IMR-90 (cell line): ENCODE results near the gene ADGB. TPM values are rescaled to one million over a fixed set of nuclear protein-coding genes. Genes with fewer than 3 reads are reported as not detected.

Experiments used
- ATAC-seq: fragments of 200-7000 bp; cut with Tn5 transposase; 2 replicates; pipeline ENCODE4 v1.9.1; 2020; ENCODE audit warnings: low read depth, mild to moderate bottlenecking, moderate library complexity
- BruUV-seq: library from RNA; stranded (reverse); fragments of 400-500 nt; replicated peaks from 2 replicates; lab custom pipeline; 2021; lab: Mats Ljungman, UMichigan
- CTCF ChIA-PET: fragments of 300-600 bp; formaldehyde crosslinking; extraction: SDS; loops from one replicate; lab custom pipeline; 2021; ENCODE audit warnings: antibody characterized with exemption; lab: Yijun Ruan, JAX
- POLR2A ChIA-PET: fragments of 300-600 bp; sonication (Branson Sonifier 250); formaldehyde crosslinking; loops from one replicate; lab custom pipeline; 2022; ENCODE audit warnings: antibody characterized with exemption; ENCODE audit not compliant: unreplicated experiment; lab: Charles Lee
- DNase-seq: peaks from one replicate; pipeline ENCODE4 v3.0.0; 2013
- H2AFZ ChIP-seq: replicated peaks from 2 replicates; pipeline ENCODE3; 2013; ENCODE audit warnings: low read length, mild to moderate bottlenecking; ENCODE audit not compliant: poor library complexity
- H2AK5ac ChIP-seq: 2 replicates; pipeline ENCODE4 v1.6.1; 2013; ENCODE audit warnings: low read depth, low read length, inconsistent platforms
- H2AK9ac ChIP-seq: replicated peaks from 2 replicates; pipeline ENCODE3; 2013; ENCODE audit warnings: mild to moderate bottlenecking, low read depth, low read length, moderate library complexity; ENCODE audit not compliant: poor library complexity
- H2BK120ac ChIP-seq: 2 replicates; pipeline ENCODE4 v1.6.1; 2013; ENCODE audit warnings: low read depth, low read length, inconsistent platforms
- H2BK15ac ChIP-seq: 3 replicates; pipeline ENCODE4 v1.6.1; 2013; ENCODE audit warnings: low read depth, low read length, inconsistent platforms
- H2BK20ac ChIP-seq: 2 replicates; pipeline ENCODE4 v1.6.1; 2013; ENCODE audit warnings: low read depth, mild to moderate bottlenecking, inconsistent platforms, low read length, moderate library complexity
- H2BK5ac ChIP-seq: 2 replicates; pipeline ENCODE4 v1.6.1; 2013; ENCODE audit warnings: mild to moderate bottlenecking, low read depth, low read length, inconsistent platforms; ENCODE audit not compliant: poor library complexity, severe bottlenecking
- H3K14ac ChIP-seq: replicated peaks from 2 replicates; pipeline ENCODE4 v1.6.1; 2013; ENCODE audit warnings: low read depth, low read length, inconsistent platforms
- H3K18ac ChIP-seq: 2 replicates; pipeline ENCODE4 v1.6.1; 2013; ENCODE audit warnings: low read depth, low read length, control low read depth
- H3K23ac ChIP-seq: 2 replicates; pipeline ENCODE4 v1.6.1; 2013; ENCODE audit warnings: low read depth, low read length, inconsistent platforms
- H3K27ac ChIP-seq: 2 replicates; pipeline ENCODE4 v1.5.1; 2013; ENCODE audit warnings: mild to moderate bottlenecking, control low read depth, low read length; ENCODE audit not compliant: insufficient read depth
- H3K27me3 ChIP-seq: 2 replicates; pipeline ENCODE4 v1.6.1; 2013; ENCODE audit warnings: low read length; ENCODE audit not compliant: control insufficient read depth, insufficient read depth
- H3K36me3 ChIP-seq: 2 replicates; pipeline ENCODE4 v1.6.1; 2013; ENCODE audit warnings: low read length, mixed read lengths; ENCODE audit not compliant: control insufficient read depth, insufficient read depth
- H3K4ac ChIP-seq: 2 replicates; pipeline ENCODE4 v1.6.1; 2013; ENCODE audit warnings: low read depth, low read length, inconsistent platforms
- H3K4me1 ChIP-seq: 2 replicates; pipeline ENCODE4 v1.6.1; 2013; ENCODE audit warnings: low read length, mixed read lengths; ENCODE audit not compliant: control insufficient read depth, insufficient read depth
- H3K4me2 ChIP-seq: 2 replicates; pipeline ENCODE4 v1.6.1; 2013; ENCODE audit warnings: low read depth, mild to moderate bottlenecking, control low read depth, low read length, moderate library complexity
- H3K4me3 ChIP-seq: 2 replicates; pipeline ENCODE4 v1.5.1; 2013; ENCODE audit warnings: low read depth, mild to moderate bottlenecking, control low read depth, low read length, moderate library complexity; ENCODE audit not compliant: insufficient read depth
- H3K56ac ChIP-seq: 2 replicates; pipeline ENCODE4 v1.6.1; 2013; ENCODE audit warnings: low read length, inconsistent platforms; ENCODE audit not compliant: insufficient read depth; ENCODE audit errors: extremely low read depth
- H3K79me1 ChIP-seq, 2 experiments: 2 replicates each; pipeline ENCODE4 v1.6.1; 2013; ENCODE audit warnings: low read length in 2 of 2, inconsistent platforms in 1 of 2, low read depth in 1 of 2
- H3K9ac ChIP-seq: 2 replicates; pipeline ENCODE4 v1.6.1; 2013; ENCODE audit warnings: low read depth, low read length, control low read depth
- H3K9me1 ChIP-seq: 2 replicates; pipeline ENCODE4 v1.6.1; 2013; ENCODE audit warnings: low read length, inconsistent platforms; ENCODE audit not compliant: insufficient read depth
- H3K9me3 ChIP-seq: 2 replicates; pipeline ENCODE4 v1.6.1; 2013; ENCODE audit warnings: low read length; ENCODE audit not compliant: control insufficient read depth, insufficient read depth
- H4K20me1 ChIP-seq: 2 replicates; pipeline ENCODE4 v1.6.1; 2013; ENCODE audit warnings: low read length, inconsistent platforms; ENCODE audit not compliant: insufficient read depth
- H4K5ac ChIP-seq: 2 replicates; pipeline ENCODE4 v1.6.1; 2013; ENCODE audit warnings: mild to moderate bottlenecking, low read depth, low read length, control low read depth
- H4K8ac ChIP-seq, 2 experiments: 2 replicates each; pipeline ENCODE4 v1.6.1; 2013; ENCODE audit warnings: low read depth in 2 of 2, low read length in 2 of 2, control low read depth in 1 of 2, inconsistent platforms in 1 of 2
- H4K91ac ChIP-seq: 2 replicates; pipeline ENCODE4 v1.6.1; 2013; ENCODE audit warnings: low read depth, low read length, inconsistent platforms; ENCODE audit not compliant: insufficient read depth
- BHLHE40 ChIP-seq: fragments of 150-350 bp; IDR thresholded peaks from 2 replicates; pipeline ENCODE4 v1.6.1; 2016; ENCODE audit warnings: mild to moderate bottlenecking, low read depth, low read length
- CEBPB ChIP-seq: IDR thresholded peaks from 2 replicates; pipeline ENCODE4 v1.6.1; 2012; ENCODE audit warnings: low read depth, low read length, improper control_type of control experiment
- CHD1 ChIP-seq: IDR thresholded peaks from 2 replicates; pipeline ENCODE4 v1.6.1; 2012; ENCODE audit warnings: low read depth, low read length, improper control_type of control experiment
- CTCF ChIP-seq: conservative IDR thresholded peaks from 2 replicates; pipeline ENCODE4 v1.5.1; 2012; ENCODE audit warnings: mild to moderate bottlenecking, low read depth, low read length, improper control_type of control experiment
- ELK1 ChIP-seq: fragments of 150-350 bp; IDR thresholded peaks from 2 replicates; pipeline ENCODE4 v1.6.1; 2016; ENCODE audit warnings: low read depth, mild to moderate bottlenecking, low read length, moderate library complexity, borderline replicate concordance
- FOS ChIP-seq: fragments of 150-350 bp; IDR thresholded peaks from 2 replicates; pipeline ENCODE4 v1.6.1; 2016; ENCODE audit warnings: low read depth, low read length
- MAFK ChIP-seq: IDR thresholded peaks from 2 replicates; pipeline ENCODE4 v1.6.1; 2012; ENCODE audit warnings: low read depth, low read length, improper control_type of control experiment
- MAZ ChIP-seq: IDR thresholded peaks from 2 replicates; pipeline ENCODE4 v1.6.1; 2012; ENCODE audit warnings: low read depth, mild to moderate bottlenecking, low read length, improper control_type of control experiment, moderate library complexity, borderline replicate concordance
- MXI1 ChIP-seq: IDR thresholded peaks from 2 replicates; pipeline ENCODE4 v1.6.1; 2012; ENCODE audit warnings: low read depth, mild to moderate bottlenecking, low read length, moderate library complexity, borderline replicate concordance
- NFE2L2 ChIP-seq: fragments of 150-350 bp; IDR thresholded peaks from 2 replicates; pipeline ENCODE4 v1.6.1; 2016; ENCODE audit warnings: low read depth, mild to moderate bottlenecking, low read length
- POLR2A ChIP-seq: IDR thresholded peaks from 2 replicates; pipeline ENCODE4 v1.6.1; 2012; ENCODE audit warnings: mild to moderate bottlenecking, low read depth, low read length
- RAD21 ChIP-seq: IDR thresholded peaks from 2 replicates; pipeline ENCODE4 v1.6.1; 2012; ENCODE audit warnings: low read length, improper control_type of control experiment
- RCOR1 ChIP-seq: IDR thresholded peaks from 2 replicates; pipeline ENCODE4 v1.6.1; 2012; ENCODE audit warnings: mild to moderate bottlenecking, low read length, improper control_type of control experiment; ENCODE audit not compliant: insufficient replicate concordance
- RFX5 ChIP-seq: IDR thresholded peaks from 2 replicates; pipeline ENCODE4 v1.8.0; 2012; ENCODE audit warnings: low read depth, mild to moderate bottlenecking, low read length, moderate library complexity
- SMC3 ChIP-seq: fragments of 150-350 bp; IDR thresholded peaks from 2 replicates; pipeline ENCODE4 v1.6.1; 2016; ENCODE audit warnings: low read depth, mild to moderate bottlenecking, antibody characterized with exemption, low read length, moderate library complexity
- USF2 ChIP-seq: fragments of 150-350 bp; IDR thresholded peaks from 2 replicates; pipeline ENCODE4 v1.6.1; 2017; ENCODE audit warnings: mild to moderate bottlenecking, antibody characterized with exemption, low read length, low read depth
- WGBS, 2 experiments: methylation state at CpG; one replicate each; pipeline versions ENCODE4 v1.1.5 to v1.1.7; 2013; ENCODE audit warnings: missing lambda C conversion rate in 2 of 2; ENCODE audit not compliant: insufficient read length in 1 of 2; ENCODE audit errors: extremely low coverage in 2 of 2; 5-methylcytosine and 5-hydroxymethylcytosine counted together
- dilution Hi-C: fragments of 300-500 bp; cut with HindIII; formaldehyde crosslinking; loops from one replicate; pipeline ENCODE4 v1.14.3; 2018; ENCODE audit warnings: low sequenced_read_pairs; ENCODE audit not compliant: unreplicated experiment
- in situ Hi-C: fragments of 300-500 bp; cut with MboI; formaldehyde crosslinking; loops from 3 replicates; pipeline ENCODE4 v1.14.3; 2019; ENCODE audit warnings: low sequenced_read_pairs, inconsistent platforms, mixed read lengths
- intact Hi-C: fragments of 100-400 bp; cut with micrococcal nuclease; formaldehyde crosslinking; loops from 2 replicates; pipeline ENCODE4 v1.10.0; 2022
- polyA plus RNA-seq, 3 experiments: library from polyadenylated mRNA; depleted of rRNA; stranded (reverse); fragments of >200 nt; gene quantifications; 2 replicates each; pipeline ENCODE4 v1.2.3, GENCODE V29; 2012; ENCODE audit warnings: low replicate concordance in 1 of 3
- total RNA-seq: library from RNA; depleted of rRNA; stranded (reverse); fragments of >200 nt; gene quantifications from 2 replicates; pipeline ENCODE4 v1.2.3, GENCODE V29; 2012

ADGB gene
- total and polyA plus RNA-seq, 2 of the 4 experiments (the other 2 are of a cell fraction): not detected

GRCh38 chr6:146628350-146628749, 29.6 kb downstream of the ADGB start:
- H3K27ac ChIP-seq: no peak overlapping the region
- H4K8ac ChIP-seq: no peak overlapping the region
- H2BK15ac ChIP-seq: no peak overlapping the region
- no peaks in the 10 kb centered on the region for H3K36me3 ChIP-seq
- dilution Hi-C loops (no loop called here), intact Hi-C loops (no loop called here), in situ Hi-C loops (no loop called here)
- WGBS, 2 experiments: 20% methylated on average over 1 of the region's 2 CpGs; no CpG with 5 or more reads in 1 of the 2 experiments
- H3K9ac ChIP-seq: no peak overlapping the region
- no peaks in the 10 kb centered on the region for H3K4me1 ChIP-seq
- no peak overlapping the region for H2AK9ac ChIP-seq
- no peak overlapping the region for H2AFZ ChIP-seq
- H3K56ac ChIP-seq: no peak overlapping the region
- no peak overlapping the region for H4K5ac ChIP-seq
- no peak for DNase-seq
- no peak overlapping the region for H2BK120ac ChIP-seq
- H3K4me2 ChIP-seq: no peak overlapping the region
- H3K9me1 ChIP-seq: no peaks in the 10 kb centered on the region
- H2BK5ac ChIP-seq: no peak overlapping the region
- H3K79me1 ChIP-seq: no peaks in the 10 kb centered on the region
- no peaks in the 10 kb centered on the region for H3K27me3 ChIP-seq
- POLR2A ChIA-PET: no interaction called here
- H3K4me3 ChIP-seq: no peak overlapping the region
- H3K14ac ChIP-seq: no peak overlapping the region
- ATAC-seq: no peak
- BruUV-seq: no TSS peak
- no peak for TF ChIP-seq FOS
- no peak for TF ChIP-seq POLR2A
- TF ChIP-seq USF2: no peak
- no peak for TF ChIP-seq CHD1
- TF ChIP-seq RFX5: no peak
- no peak for TF ChIP-seq MXI1
- no peak for TF ChIP-seq NFE2L2
- no peak for TF ChIP-seq ELK1
- no peak for TF ChIP-seq CTCF
- no peak for TF ChIP-seq BHLHE40
- TF ChIP-seq MAFK: no peak
- TF ChIP-seq MAZ: no peak
- TF ChIP-seq RCOR1: no peak
- no peak for TF ChIP-seq CEBPB
- TF ChIP-seq SMC3: no peak
- TF ChIP-seq RAD21: no peak
- no peak overlapping the region for H2BK20ac ChIP-seq
- CTCF ChIA-PET: interaction anchor here (0.7 kb wide), 1 partner anchor 48 kb away, joined by 4 read pairs; no protein-coding TSS in a partner anchor
- no peaks in the 10 kb centered on the region for H4K20me1 ChIP-seq
- H4K91ac ChIP-seq: no peak overlapping the region
- no peak overlapping the region for H2AK5ac ChIP-seq
- H3K18ac ChIP-seq: no peak overlapping the region
- no peaks in the 10 kb centered on the region for H3K9me3 ChIP-seq
- no peak overlapping the region for H3K4ac ChIP-seq
- H3K23ac ChIP-seq: no peak overlapping the region
